GDM1 (cell line): ENCODE results near the gene GAD1.
A peak's percentile ranks its signal among the peaks of the same experiment; 100 is the strongest.

Experiments used
- DNase-seq: peaks from one replicate; lab custom pipeline; 2025; lab: John Stamatoyannopoulos, UW

Gene GAD1

GRCh38 chr2:170818036-170818751 is 1.5 kb downstream of the GAD1 start:
- DNase-seq = no peak

- DNase-seq = no peak
Observed at GRCh38 chr2:170818752-170819470, 2.2 kb downstream of the GAD1 start.

GRCh38 chr2:170819680-170820664 is 3.3 kb downstream of the GAD1 start:
- DNase-seq = no peak

GRCh38 chr2:170820757-170821530 is 4.3 kb downstream of the GAD1 start:
- DNase-seq = no peak

- DNase-seq = no peak
Observed at GRCh38 chr2:170821531-170822289, 5.0 kb downstream of the GAD1 start.

GRCh38 chr2:170822290-170823087 is 5.8 kb downstream of the GAD1 start:
- no peak for DNase-seq

- no peak for DNase-seq
Observed at GRCh38 chr2:170823088-170823897, 6.6 kb downstream of the GAD1 start.

- no peak for DNase-seq
Observed at GRCh38 chr2:170823898-170824215, 7.2 kb downstream of the GAD1 start.

GRCh38 chr2:170824526-170825015 is 7.9 kb downstream of the GAD1 start:
- no peak for DNase-seq

GRCh38 chr2:170827841-170828532 is 11.3 kb downstream of the GAD1 start:
- no peak for DNase-seq

GRCh38 chr2:170828533-170828916 is 11.8 kb downstream of the GAD1 start:
- DNase-seq = no peak

- DNase-seq = no peak
Observed at GRCh38 chr2:170829036-170829435, 12.3 kb downstream of the GAD1 start.

GRCh38 chr2:170830166-170830565 is 13.5 kb downstream of the GAD1 start:
- no peak for DNase-seq

GRCh38 chr2:170831115-170831514 is 14.4 kb downstream of the GAD1 start:
- DNase-seq = no peak

GRCh38 chr2:170836027-170836426 is 19.3 kb downstream of the GAD1 start:
- DNase-seq = no peak

- DNase-seq = no peak
Observed at GRCh38 chr2:170840717-170841210, 24.1 kb downstream of the GAD1 start.

- no peak for DNase-seq
Observed at GRCh38 chr2:170842785-170843184, 26.1 kb downstream of the GAD1 start.

GRCh38 chr2:170843656-170844055 is 27.0 kb downstream of the GAD1 start:
- peak; percentile 11 for DNase-seq
